H1 (cell line): ENCODE data around the gene RPP25L. TPM values are rescaled to one million over a fixed set of nuclear protein-coding genes. Genes with fewer than 3 reads are reported as not detected.

Experiments
- CHD1 ChIP-seq: IDR thresholded peaks from 2 replicates; pipeline ENCODE4 v1.6.1; 2012; ENCODE audit warnings: low read depth, low read length, improper control_type of control experiment
- CHD2 ChIP-seq: IDR thresholded peaks from 2 replicates; pipeline ENCODE4 v1.6.1; 2012; ENCODE audit warnings: low read length, improper control_type of control experiment
- CHD7 ChIP-seq: fragments of 300-600 bp; sonication (generic); IDR thresholded peaks from 2 replicates; pipeline ENCODE4 v1.7.1; 2012; ENCODE audit warnings: low read length, moderate library complexity, mild to moderate bottlenecking, inconsistent platforms; ENCODE audit not compliant: insufficient replicate concordance
- CTBP2 ChIP-seq: IDR thresholded peaks from 2 replicates; pipeline ENCODE4 v1.7.0; 2011; ENCODE audit warnings: borderline replicate concordance, mild to moderate bottlenecking, moderate library complexity, mixed read lengths, low read length; ENCODE audit not compliant: insufficient read depth, insufficient read length
- EGR1 ChIP-seq: IDR thresholded peaks from 2 replicates; pipeline ENCODE4 v1.6.1; 2011; ENCODE audit warnings: low read depth, low read length, borderline replicate concordance
- KDM5A ChIP-seq: fragments of 200-600 bp; IDR thresholded peaks from 2 replicates; pipeline ENCODE4 v1.7.1; 2012; ENCODE audit warnings: mild to moderate bottlenecking, low read length, inconsistent platforms, mixed read lengths
- MAX ChIP-seq: IDR thresholded peaks from 2 replicates; pipeline ENCODE4 v1.6.1; 2012; ENCODE audit warnings: inconsistent platforms
- RBBP5 ChIP-seq: IDR thresholded peaks from 2 replicates; pipeline ENCODE4 v1.7.1; 2012; ENCODE audit warnings: low read depth, mild to moderate bottlenecking, inconsistent platforms, low read length, moderate library complexity, borderline replicate concordance
- RFX5 ChIP-seq: IDR thresholded peaks from 2 replicates; pipeline ENCODE4 v1.6.1; 2011; ENCODE audit warnings: low read depth, low read length, improper control_type of control experiment, borderline replicate concordance
- SIN3A ChIP-seq, 2 experiments: IDR thresholded peaks in 1 of 2; conservative IDR thresholded peaks in 1 of 2; 2 replicates each; pipeline ENCODE4 v1.6.1; 2011 to 2012; ENCODE audit warnings: low read length in 2 of 2, improper control_type of control experiment in 1 of 2, low read depth in 1 of 2, mild to moderate bottlenecking in 1 of 2
- SP1 ChIP-seq: IDR thresholded peaks from 2 replicates; pipeline ENCODE4 v1.6.1; 2011; ENCODE audit warnings: low read depth, low read length
- SUZ12 ChIP-seq: fragments of 200-600 bp; sonication (generic); IDR thresholded peaks from 2 replicates; pipeline ENCODE4 v1.6.1; 2012; ENCODE audit warnings: mild to moderate bottlenecking, inconsistent platforms, low read length, moderate library complexity, mixed read lengths
- TBP ChIP-seq: IDR thresholded peaks from 2 replicates; pipeline ENCODE4 v1.6.1; 2011; ENCODE audit warnings: low read depth, low read length, improper control_type of control experiment
- polyA plus RNA-seq, 7 experiments: library from polyadenylated mRNA; depleted of rRNA in 3 of 7; stranded (reverse) in 5 of 7; unstranded in 2 of 7; fragments of >200 nt in 5 of 7; fragments of 200-250 nt in 2 of 7; gene quantifications; 1 replicate in 5 of 7; 2 replicates in 1 of 7; 4 replicates in 1 of 7; pipeline versions ENCODE4 v1.2.1 to v1.2.3, GENCODE V29; 2011 to 2013; ENCODE audit warnings: missing spikeins in 2 of 7, mixed read lengths in 2 of 7
- total RNA-seq: library from RNA; stranded (reverse); fragmentation: NEBNext Ultra II Directional; extraction: Animal tissue kit (Norgen Biotek cat#: 25700); gene quantifications from 2 replicates; pipeline ENCODE4 v1.2.1, GENCODE V29; 2021

The RPP25L gene
- total and polyA plus RNA-seq, 2 of the 8 experiments (the other 6 are each of a cell fraction or from before 2014, with no cell fraction given) = 21.6 to 75.0 TPM

GRCh38 chr9:34571481-34571810 is 40.5 kb downstream of the RPP25L start (continued):
- TF ChIP-seq CHD7 = no peak
- TF ChIP-seq RFX5 = no peak
- TF ChIP-seq RBBP5 = no peak
- no peak for TF ChIP-seq KDM5A
- TF ChIP-seq MAX = no peak
- TF ChIP-seq CHD2 = no peak
- no peak for TF ChIP-seq SUZ12
- TF ChIP-seq CTBP2 = no peak
- no peak for TF ChIP-seq EGR1
- TF ChIP-seq SIN3A (conservative IDR thresholded peaks at IDR 0.05 in 1 of 2, IDR thresholded peaks at IDR 0.05 in 1 of 2; ENCODE audit: low read depth in 1 of 2, low read length in 2 of 2) = no peak
- TF ChIP-seq SP1 = no peak
- TF ChIP-seq TBP = no peak
- no peak for TF ChIP-seq CHD1
